ENCODE data around the gene TPSB2.
A peak's percentile ranks its signal among the peaks of the same experiment; 100 is the strongest.
"Not testable (repeated sequence)": the region's sequence is repeated elsewhere in the genome, so short reads cannot be mapped to it uniquely, and the experiment has no call there.

The TPSB2 gene

GRCh38 chr16:1256874-1257322 is 26.9 kb upstream of the TPSB2 start:
- ATAC-seq (ENCODE audit: low read depth): no peak
- Mint-ChIP-seq H3K27me3 (peaks cover 11% of the 10 kb centered on the region), H3K36me3 (no peaks in the 10 kb centered on the region), H3K9me3 (no peaks in the 10 kb centered on the region), H3K4me3 (no peak overlapping the region), H3K4me1 (no peaks in the 10 kb centered on the region), H3K27ac (no peak overlapping the region)
- DNase-seq (ENCODE audit: low spot score in 2 of 2): no peak

GRCh38 chr16:1256296-1256873 is 26.4 kb upstream of the TPSB2 start:
- H3K36me3 Mint-ChIP-seq; H3K4me3 Mint-ChIP-seq; H3K9me3 Mint-ChIP-seq; H3K27ac Mint-ChIP-seq; H3K4me1 Mint-ChIP-seq; DNase-seq (ENCODE audit: low spot score in 2 of 2); ATAC-seq (ENCODE audit: low read depth): not testable (repeated sequence)
- peaks cover 11% of the 10 kb centered on the region for H3K27me3 Mint-ChIP-seq

DNA sequence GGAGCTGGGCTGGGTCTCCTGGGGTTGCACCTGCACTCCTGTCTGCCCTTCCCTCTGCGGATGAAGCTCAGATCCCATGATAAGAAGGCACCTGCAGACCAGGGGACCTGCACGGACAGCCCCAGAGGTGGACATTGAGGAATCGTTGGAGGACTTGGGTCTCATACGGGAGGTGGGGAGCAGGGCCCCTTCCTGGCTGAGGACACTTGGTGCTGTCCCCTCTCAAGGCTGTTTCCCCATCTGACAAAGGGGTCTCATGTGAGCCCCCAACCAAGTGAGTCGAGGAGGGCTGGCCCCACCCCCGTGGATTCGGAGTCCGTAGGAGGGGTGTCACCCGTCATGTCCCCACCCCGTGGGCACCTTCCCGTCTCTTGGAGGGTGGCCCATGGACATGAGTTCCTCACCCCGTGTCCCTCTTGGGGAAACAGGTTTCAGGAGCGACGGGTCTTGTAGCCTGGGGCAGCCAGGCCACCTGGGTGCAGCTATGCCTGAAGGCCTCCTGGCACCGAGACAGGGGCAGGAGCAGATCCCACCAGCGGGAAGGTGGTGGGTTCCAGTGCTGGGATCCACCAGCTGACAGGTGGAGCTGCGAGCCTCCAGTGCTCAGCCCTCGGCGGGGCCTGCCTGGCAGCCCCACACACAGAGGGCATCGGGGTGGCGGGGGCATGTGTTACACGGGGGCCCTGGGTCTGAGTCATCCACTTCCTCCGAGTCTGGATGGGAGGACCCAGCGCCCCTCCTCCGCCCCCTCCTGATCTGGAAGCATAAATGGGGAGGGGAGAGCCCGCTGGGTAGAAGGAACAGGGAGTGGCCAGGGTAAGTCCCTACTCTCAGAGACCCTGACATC is 25.5 kb upstream of the TPSB2 start, which contains the start of gene TPSD1:
TPSD1 (plus strand) TSS at position 794 of the 847 bp plus-strand sequence. CDS start 212 bp downstream, outside the sequence.
- not testable (repeated sequence) for ATAC-seq (ENCODE audit: low read depth); H3K36me3 Mint-ChIP-seq; H3K27me3 Mint-ChIP-seq; H3K4me3 Mint-ChIP-seq; H3K9me3 Mint-ChIP-seq; DNase-seq (ENCODE audit: low spot score in 2 of 2); H3K4me1 Mint-ChIP-seq; H3K27ac Mint-ChIP-seq

DNA sequence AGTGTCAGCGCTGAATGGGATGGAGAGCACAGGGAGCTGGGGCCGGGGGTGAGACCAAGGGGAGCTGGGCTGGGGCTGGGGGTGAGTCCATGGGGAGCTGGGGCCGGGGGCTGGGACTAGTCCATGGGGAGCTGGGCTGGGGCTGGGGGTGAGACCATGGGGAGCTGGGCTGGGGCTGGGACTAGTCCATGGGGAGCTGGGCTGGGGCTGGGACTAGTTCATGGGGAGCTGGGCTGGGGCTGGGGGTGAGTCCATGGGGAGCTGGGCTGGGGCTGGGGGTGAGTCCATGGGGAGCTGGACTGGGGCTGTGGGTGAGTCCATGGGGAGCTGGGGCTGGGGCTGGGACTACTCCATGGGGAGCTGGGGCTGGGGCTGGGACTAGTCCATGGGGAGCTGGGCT is 24.8 kb upstream of the TPSB2 start:
- not testable (repeated sequence) for DNase-seq (ENCODE audit: low spot score in 2 of 2); H3K9me3 Mint-ChIP-seq; H3K36me3 Mint-ChIP-seq

DNA sequence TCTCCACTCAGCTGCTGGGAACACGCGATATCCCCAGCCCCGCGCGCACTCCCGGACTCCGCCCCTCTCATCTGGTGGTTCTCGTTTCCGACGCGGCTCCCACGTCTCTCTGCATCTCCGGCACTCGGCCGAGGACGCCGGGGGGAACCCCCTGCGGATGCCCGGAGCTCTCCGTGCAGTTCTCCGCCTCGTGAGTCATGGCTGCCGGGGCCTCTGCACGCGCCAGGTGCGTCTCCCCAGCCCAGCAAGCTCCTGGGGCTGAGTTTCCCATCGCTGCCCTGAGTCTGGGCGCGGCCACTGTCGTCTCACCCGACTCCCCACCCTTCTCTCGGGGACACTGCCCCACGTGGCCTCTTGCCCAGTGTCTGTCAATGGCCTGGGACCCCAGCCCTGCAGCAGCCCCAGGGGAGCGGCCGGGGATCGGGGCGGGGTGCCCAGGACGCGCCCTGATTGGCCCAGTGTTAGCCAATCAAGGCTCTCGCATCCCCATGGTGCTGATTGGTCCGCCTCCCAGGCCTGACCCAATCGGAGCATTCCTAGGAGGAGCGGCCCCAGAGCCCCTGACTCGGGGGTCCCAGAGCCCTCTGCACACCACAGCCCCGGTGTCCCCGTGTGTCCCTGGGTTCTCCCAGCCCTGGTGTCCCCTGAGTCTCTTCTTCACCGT is 23.8 kb upstream of the TPSB2 start:
- not testable (repeated sequence) for H3K27ac Mint-ChIP-seq; H3K27me3 Mint-ChIP-seq; DNase-seq (ENCODE audit: low spot score in 2 of 2); H3K9me3 Mint-ChIP-seq; ATAC-seq (ENCODE audit: low read depth); H3K4me3 Mint-ChIP-seq; H3K4me1 Mint-ChIP-seq; H3K36me3 Mint-ChIP-seq

More for the DNA sequence above, 24.8 kb upstream of the TPSB2 start:
- not testable (repeated sequence) for H3K27ac Mint-ChIP-seq; H3K4me1 Mint-ChIP-seq; H3K4me3 Mint-ChIP-seq; H3K27me3 Mint-ChIP-seq; ATAC-seq (ENCODE audit: low read depth)

GRCh38 chr16:1249031-1249755 is 19.2 kb upstream of the TPSB2 start:
- not testable (repeated sequence) for H3K4me1 Mint-ChIP-seq; H3K36me3 Mint-ChIP-seq; H3K4me3 Mint-ChIP-seq; H3K27me3 Mint-ChIP-seq; DNase-seq (ENCODE audit: low spot score in 2 of 2); H3K9me3 Mint-ChIP-seq; H3K27ac Mint-ChIP-seq
- peak; percentile 81 for ATAC-seq (ENCODE audit: low read depth)

GRCh38 chr16:1247903-1248537 is 18.0 kb upstream of the TPSB2 start:
- ATAC-seq (ENCODE audit: low read depth); H3K4me3 Mint-ChIP-seq; DNase-seq (ENCODE audit: low spot score in 2 of 2); H3K4me1 Mint-ChIP-seq; H3K9me3 Mint-ChIP-seq; H3K36me3 Mint-ChIP-seq; H3K27me3 Mint-ChIP-seq; H3K27ac Mint-ChIP-seq: not testable (repeated sequence)

DNA sequence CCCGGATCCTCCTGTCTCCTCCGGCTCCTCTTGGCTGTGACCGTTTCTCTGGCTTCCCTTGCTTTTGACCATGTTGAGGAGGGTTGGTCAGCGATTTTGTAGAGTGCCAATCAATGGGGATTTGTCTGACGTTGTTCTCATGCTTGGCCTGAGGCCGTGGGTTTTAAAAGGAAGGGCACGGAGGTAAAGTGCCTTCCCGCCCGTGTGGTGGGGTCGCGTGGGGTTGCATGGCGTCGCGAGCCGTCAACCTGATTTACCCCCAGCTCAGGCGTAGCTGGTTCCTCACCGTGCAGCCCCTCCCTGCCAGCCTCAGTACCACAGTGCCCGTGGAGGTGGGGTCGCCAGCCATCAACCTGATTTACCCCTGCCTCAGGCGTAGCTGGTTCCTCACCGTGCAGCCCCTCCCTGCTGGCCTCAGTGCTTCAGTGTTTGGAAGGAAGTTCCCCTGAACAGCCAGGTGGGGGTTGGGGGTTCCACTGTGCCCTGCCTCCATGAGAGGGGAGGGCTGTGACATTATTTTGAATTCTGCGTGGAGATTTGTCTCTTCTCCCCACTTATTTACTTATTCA is 15.6 kb upstream of the TPSB2 start:
- no peaks in the 10 kb centered on the region for H3K36me3 Mint-ChIP-seq
- ATAC-seq (ENCODE audit: low read depth) (peak; percentile 18), DNase-seq (ENCODE audit: low spot score in 2 of 2) (no peak)
- peaks cover 5% of the 10 kb centered on the region for H3K27me3 Mint-ChIP-seq
- H3K27ac Mint-ChIP-seq: no peak overlapping the region
- H3K4me1 Mint-ChIP-seq: peaks cover 4% of the 10 kb centered on the region
- H3K9me3 Mint-ChIP-seq: no peaks in the 10 kb centered on the region
- H3K4me3 Mint-ChIP-seq: no peak overlapping the region

DNA sequence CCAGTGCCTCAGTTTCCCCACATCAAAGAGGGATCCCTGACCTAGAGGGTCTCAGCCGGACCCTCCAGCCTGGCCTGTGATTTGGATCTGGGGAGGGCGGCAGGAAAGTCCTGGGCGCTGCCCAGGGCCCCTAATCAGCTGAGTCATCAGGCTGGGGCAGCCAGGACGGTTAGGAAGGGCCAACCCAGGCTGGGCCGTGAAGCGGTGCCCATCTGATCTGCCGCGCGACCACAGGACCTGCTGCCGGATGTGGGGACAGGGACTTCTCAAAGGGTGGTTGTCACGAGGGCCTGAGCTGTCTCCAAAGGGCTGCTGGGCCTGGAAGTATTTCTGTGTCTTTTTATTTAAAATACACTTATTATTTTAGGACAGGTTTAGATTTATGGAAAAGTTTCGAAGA is 14.9 kb upstream of the TPSB2 start:
- H3K4me1 Mint-ChIP-seq: peaks cover 4% of the 10 kb centered on the region
- DNase-seq (ENCODE audit: low spot score in 2 of 2) (no peak), ATAC-seq (ENCODE audit: low read depth) (no peak)
- peaks cover 5% of the 10 kb centered on the region for H3K27me3 Mint-ChIP-seq
- H3K9me3 Mint-ChIP-seq: no peaks in the 10 kb centered on the region
- no peak overlapping the region for H3K27ac Mint-ChIP-seq
- H3K36me3 Mint-ChIP-seq: no peaks in the 10 kb centered on the region
- no peak overlapping the region for H3K4me3 Mint-ChIP-seq

GRCh38 chr16:1243907-1244850 is 14.2 kb upstream of the TPSB2 start:
- H3K36me3 Mint-ChIP-seq; DNase-seq (ENCODE audit: low spot score in 2 of 2); H3K27me3 Mint-ChIP-seq; H3K4me1 Mint-ChIP-seq; ATAC-seq (ENCODE audit: low read depth); H3K4me3 Mint-ChIP-seq; H3K9me3 Mint-ChIP-seq; H3K27ac Mint-ChIP-seq: not testable (repeated sequence)

- H3K4me1 Mint-ChIP-seq; H3K4me3 Mint-ChIP-seq; DNase-seq (ENCODE audit: low spot score in 2 of 2); H3K27me3 Mint-ChIP-seq; ATAC-seq (ENCODE audit: low read depth); H3K27ac Mint-ChIP-seq; H3K9me3 Mint-ChIP-seq; H3K36me3 Mint-ChIP-seq: not testable (repeated sequence)
Measured at GRCh38 chr16:1243363-1243762, 13.4 kb upstream of the TPSB2 start.

- not testable (repeated sequence) for H3K4me1 Mint-ChIP-seq; DNase-seq (ENCODE audit: low spot score in 2 of 2)
Measured at GRCh38 chr16:1241081-1241480, 11.1 kb upstream of the TPSB2 start.

More at GRCh38 chr16:1241081-1241480, 11.1 kb upstream of the TPSB2 start:
- H3K27ac Mint-ChIP-seq; ATAC-seq (ENCODE audit: low read depth); H3K9me3 Mint-ChIP-seq; H3K27me3 Mint-ChIP-seq; H3K4me3 Mint-ChIP-seq; H3K36me3 Mint-ChIP-seq: not testable (repeated sequence)

Measured in memory B cell (primary cell).